HG02610 (cell line): Measurements from ENCODE around the gene MNT.

Experiments
- ATAC-seq: cut with Tn5 transposase; IDR thresholded peaks from one replicate; pipeline ENCODE4 v1.9.1; 2021; ENCODE audit warnings: mild to moderate bottlenecking, moderate library complexity; ENCODE audit not compliant: unreplicated experiment

MNT gene

GRCh38 chr17:2396568-2397246 lies 4.2 kb downstream of the MNT start:
- peak; percentile 9 for ATAC-seq

DNA sequence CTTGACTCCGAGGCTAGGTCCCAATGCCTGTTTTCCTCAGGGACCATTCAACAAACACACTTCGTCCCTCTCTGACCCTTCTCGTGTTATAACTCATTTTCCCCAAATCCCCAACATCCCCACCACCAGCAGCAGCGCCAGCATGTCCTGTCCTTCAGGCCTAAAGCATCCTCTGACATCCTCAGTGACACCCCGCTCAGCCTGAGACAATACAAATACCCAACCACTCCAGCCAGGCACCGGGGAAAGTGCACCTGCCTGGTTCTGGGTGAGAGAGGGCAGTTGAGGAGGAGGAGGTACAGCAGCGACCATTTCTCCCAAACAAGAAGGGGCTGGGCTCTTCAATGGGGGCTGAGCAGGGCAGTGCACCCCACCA lies 4.7 kb downstream of the MNT start:
- ATAC-seq, result no peak

DNA sequence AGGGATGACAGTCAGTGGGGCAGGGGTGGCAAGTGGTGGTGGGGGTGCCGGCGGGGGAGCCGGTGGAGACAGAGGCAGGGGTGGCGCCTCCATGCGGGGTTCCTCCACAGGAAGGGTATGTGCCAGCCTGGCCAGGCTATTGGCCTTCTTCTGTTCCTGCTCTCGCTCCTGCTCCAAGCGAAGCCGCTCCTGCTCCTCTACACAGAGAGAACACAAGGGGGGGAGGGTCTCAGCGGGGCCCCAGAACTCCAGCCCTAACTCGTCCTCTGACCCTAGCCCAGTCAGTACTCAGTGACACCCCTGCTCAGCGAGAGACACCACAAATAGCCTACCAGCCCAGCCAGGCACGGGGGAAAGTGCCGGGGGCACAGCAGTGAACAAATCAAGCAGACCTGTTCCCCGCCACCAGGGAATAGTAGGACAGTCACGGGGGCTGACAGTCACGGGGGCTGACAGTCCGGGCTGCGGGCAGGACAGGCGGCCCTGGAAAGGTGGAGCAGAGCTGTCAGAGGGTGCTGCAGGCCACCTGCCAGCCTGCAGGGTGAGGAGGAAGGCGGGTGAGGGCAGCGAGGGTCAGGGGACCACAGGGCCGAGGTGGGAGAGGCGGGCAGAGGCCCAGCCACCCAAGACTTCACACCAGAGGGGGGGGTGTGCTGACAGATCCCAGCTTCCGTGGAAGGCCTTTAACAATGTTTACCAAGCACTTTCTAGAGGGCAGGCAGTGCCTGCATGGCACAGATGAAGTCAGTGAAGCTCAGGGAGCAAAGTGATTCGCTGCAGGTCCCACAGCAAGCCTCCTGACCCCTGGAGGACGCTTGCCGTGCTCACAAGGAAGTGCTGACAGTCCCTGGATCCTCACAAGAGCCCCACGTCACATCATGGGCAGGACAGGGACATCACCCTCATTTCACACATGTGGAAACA lies 5.3 kb downstream of the MNT start:
- ATAC-seq, result no peak

DNA sequence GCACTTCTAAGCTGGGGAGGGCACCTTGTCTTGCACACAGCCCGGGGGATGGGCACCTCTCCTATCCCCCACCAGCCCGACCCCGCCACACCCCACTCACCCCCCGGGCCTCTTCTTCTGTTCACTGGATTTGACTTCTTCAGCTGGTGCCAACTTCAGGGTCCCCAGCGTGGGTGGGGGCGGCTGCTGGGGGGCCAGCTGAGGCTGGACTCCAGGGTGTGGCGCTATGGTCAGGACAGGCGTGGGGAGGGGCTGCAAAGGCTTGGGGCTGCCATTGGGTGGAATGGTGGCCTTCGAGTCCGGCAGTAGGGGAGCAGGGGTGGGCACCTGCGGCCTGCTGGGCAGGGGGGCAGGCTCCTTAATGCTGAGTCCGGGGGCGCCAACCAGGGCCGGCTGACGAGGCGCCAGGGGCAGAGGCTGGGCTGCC lies 6.1 kb downstream of the MNT start:
- no peak for ATAC-seq

DNA sequence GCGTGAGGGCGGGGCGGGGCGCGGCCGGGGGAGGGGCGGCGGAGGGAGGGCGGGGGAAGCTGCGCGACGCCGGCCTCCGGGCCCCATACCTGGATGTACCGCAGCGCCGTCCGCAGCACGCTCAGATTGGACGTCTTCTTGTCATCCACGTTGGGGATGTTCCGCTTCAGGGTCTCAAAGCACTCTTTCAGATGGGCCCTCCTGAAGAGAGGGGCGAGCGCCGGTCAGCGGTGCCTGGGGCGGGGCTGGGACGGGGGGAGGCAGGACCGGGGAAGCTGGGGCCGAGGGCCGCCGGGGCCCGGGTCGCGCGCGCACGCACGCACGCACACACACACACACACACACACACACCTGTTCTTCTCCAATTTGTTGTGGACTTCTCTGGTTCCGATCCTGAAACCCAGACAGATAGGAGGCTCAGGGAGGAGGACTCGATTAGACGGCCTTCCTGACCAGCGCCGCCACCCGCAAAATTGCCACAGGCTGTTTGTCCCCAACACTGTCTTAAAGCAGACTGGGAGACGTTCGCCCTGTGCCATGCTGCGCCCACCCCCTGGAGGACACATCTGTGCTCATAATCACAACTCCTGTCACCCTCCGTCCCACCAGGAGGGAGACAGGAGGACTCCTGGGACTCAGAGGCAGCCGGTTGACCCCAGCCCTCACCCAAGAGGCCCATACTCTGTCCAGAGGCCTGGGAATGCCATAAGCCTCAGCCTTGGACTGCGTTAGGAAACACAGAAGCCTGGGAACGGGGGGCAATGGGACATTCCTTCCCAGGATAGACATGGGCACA lies 6.7 kb downstream of the MNT start:
- ATAC-seq, result no peak

DNA sequence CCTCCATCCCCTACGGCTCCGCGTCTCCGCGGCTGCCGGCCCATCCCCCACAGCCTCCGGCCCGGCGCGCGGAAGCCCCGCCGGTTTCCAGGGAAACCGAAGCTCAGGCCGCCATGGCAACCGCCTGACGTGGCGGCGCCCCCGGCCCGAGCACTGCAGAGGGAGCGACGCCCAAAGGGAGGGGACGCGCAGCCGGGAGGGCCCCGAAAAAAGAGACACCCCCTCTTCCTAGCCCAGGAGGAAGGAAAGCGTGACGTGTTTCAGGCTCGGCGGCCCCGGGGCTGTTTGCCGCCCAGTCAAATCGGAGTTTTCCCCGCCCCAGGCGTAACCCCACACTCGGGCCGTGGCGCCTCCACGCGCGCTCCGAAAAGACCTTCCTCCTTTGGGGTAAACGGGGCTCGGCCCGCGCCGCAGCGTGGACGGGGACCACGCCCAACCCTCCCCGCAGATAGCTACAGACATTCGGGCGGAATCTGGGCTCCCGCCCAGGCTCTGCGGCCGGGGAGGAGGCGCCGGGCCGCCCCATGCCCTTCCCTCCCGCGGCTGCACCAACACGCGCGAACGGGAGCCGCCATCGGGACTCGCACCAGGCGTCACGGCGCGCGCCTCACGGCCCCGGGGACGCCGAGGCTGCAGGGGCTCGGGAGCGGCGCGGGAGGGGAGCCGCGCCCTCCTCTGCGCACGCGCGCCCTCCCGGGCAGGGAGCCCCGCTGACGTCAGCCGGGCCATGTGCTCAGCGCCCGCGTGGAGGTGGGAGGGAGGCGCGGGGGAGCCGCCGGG lies 7.5 kb downstream of the MNT start:
- ATAC-seq, result peak; percentile 26

DNA sequence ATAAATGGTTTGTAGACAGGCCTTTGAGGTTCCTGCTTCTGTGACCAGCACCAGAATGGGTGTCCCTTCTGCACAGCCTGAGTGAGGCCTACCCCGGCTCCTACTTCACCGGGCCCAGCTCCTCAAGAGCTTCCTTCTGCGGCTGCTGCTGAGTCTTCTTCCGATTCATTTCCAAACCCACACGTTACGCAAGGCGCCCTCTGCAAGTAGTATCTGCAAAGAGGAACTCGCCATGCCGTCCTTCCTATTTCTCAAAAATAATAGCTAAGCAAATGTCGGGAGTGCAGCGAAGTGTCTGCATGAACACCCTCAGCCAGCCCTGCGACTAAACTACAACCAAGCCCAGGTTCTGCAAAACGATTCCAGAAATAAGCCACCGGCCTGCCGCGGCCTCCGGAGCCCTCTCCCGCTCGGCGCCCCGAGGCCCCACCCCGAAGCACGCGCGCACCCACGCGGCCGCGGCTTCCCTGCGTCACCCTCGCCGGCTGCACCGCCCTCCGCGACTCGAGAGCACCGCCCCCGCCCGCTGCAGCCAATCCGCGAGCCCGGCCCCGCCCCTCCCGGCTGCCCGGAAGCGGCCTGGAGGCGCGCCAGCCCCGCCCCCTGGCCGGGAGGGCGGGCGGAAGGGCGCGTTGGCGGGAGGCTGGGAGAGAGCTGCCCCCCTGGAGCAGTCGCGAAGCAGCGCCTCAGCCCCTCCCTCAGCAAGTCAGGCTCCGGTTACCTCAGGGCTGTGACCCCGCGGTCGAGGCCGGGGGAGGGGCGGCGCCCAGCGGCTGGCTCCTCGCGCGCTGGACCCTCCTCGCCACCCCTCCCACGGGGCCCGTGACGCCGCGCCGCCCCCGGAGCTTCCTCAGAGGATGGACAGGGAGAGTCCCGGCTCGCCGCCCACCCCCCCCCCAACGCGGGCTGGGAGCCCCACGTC lies 8.3 kb downstream of the MNT start:
- ATAC-seq, result peak; percentile 57

DNA sequence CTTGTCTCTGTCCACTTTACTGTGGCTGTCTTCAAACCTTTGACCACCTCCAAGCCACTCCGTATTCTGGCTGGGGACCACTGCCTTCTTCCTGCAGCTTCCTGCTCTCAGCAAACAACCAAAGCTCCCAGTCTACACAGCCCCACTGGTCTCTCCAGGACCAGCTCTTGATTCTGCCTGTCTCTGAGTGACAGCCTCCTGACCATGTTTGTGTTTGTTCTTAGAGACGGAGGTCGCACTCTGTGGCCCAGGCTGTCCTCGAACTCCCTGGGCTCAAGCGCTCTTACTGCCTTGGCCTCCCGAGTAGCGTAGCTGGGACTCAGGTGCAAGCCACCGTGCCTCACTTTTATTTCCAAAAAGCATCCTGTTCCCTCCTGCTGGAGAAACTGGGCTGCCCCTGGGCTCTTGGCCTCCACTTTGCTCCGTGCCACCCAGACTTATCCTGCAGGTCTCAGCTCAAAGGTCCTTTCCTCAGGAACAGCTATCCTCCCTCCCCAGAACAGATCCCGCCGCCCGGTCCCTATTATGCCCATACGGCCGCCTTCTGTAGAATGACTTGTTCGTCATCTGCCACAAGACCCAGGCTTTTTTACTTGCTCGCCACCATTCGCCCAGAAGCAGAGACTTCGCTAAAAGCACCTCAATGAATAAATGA lies 9.1 kb downstream of the MNT start:
- no peak for ATAC-seq

GRCh38 chr17:2390199-2390836 lies 10.5 kb downstream of the MNT start:
- ATAC-seq, result no peak

- no peak for ATAC-seq
Observed at GRCh38 chr17:2388683-2389055, 12.2 kb downstream of the MNT start.

DNA sequence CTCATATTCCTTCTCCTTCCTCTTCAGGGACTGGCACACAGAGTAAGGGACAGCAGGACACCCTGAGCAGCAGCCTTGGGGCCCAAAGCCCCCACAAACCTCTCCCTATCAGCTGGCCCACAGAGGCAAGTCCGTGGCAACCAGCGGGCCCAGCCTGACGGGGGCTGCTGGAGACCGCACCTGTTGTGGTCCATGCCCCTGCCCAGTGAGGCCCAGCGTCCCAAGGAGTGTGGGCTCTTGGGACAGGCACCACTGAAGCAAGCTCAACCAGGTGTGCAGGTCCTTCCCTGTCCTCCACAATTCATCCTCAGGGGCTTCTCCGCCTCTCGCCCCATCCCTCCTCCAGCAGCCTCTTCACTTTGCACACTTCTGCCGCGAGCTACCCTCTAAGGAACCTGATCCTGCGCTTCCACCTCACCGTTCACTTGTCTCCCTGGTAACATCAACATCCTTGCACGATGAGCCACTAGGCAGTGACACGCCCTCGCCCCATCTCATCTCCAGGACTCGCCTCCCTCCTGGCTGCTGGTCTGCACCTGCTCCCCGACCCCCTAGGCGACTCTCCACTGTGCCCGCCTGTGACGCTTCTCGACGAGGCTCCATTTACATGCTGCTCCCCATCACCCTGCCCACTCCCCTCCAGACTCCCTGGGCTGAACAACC lies 12.7 kb downstream of the MNT start:
- no peak for ATAC-seq

GRCh38 chr17:2387086-2388019 lies 13.5 kb downstream of the MNT start:
- ATAC-seq, result no peak

DNA sequence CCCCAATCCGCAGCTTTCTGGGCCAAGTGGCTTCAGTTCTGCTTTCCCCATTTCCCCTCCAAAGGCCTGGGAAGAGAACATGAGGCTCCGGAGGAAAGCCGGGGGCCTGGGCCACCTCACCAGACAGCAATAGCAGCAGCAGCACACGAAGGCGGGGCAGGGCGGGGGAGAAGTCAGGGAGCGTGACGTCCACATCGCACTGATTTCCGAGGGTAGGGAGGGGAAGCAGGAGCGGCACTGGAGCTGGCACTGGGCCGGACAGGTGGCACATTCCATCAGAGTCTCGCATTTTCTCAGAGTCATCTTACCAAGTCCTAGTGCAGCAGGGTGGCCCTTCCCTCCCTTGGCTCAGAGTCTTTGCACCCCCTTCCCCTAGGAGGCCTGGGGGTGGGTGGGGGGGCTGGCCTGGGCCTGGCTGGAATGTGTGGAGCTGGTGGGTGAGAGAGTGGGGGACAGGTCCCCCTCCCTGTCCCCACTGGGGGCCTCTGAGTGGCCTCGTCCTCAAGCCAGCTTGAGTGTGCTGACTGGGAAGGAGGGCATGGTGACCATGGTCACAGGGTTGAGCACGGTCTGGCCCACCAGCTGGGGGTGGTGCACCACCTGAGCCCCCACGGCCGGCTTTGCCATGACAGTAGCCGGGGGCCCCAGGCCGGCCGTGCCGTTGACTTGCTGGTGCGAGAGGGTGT lies 14.3 kb downstream of the MNT start:
- no peak for ATAC-seq

GRCh38 chr17:2385240-2386210 lies 15.3 kb downstream of the MNT start:
- no peak for ATAC-seq

- no peak for ATAC-seq
Observed at GRCh38 chr17:2384439-2385127, 16.3 kb downstream of the MNT start.
